Esophagus squamous epithelium (tissue), 4 donors: ENCODE results near the gene KLHL29.

ENCODE experiments used
- POLR2A ChIP-seq, 4 donors: fragments of 450-650 bp; IDR thresholded peaks; one replicate each; pipeline ENCODE4 v1.6.1; 2017; ENCODE audit warnings: antibody characterized with exemption in 4 of 4, mild to moderate bottlenecking in 4 of 4, moderate library complexity in 3 of 4
- TF ChIP-seq, protein P1 (sequence below), 6 experiments: fragments of 450-650 bp in 4 of 6; fragments of 200-600 bp in 2 of 6; sonication (generic) in 2 of 6; IDR thresholded peaks; one replicate each; pipeline ENCODE4 v1.5.1; 2016 to 2019; ENCODE audit warnings: antibody characterized with exemption in 6 of 6, mild to moderate bottlenecking in 4 of 6, moderate library complexity in 4 of 6

DNA sequence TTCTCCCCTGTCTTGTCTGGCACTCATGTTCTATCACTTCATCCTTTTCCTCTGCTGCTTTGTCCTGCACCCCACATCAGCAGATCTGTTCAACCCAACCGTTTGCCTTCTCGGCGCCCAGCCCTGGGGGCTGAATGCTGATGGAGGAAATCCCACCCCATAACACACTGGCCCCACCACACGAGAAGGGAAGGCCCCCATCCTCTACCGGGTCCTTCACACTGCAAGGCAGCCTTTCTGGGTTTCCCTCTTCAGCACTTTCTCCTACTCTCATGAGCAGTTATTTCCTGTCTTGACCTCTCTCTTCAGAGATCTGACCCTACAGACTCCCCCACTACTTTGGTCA lies 314.6 kb downstream of the KLHL29 start:
- TF ChIP-seq, protein P1, sequence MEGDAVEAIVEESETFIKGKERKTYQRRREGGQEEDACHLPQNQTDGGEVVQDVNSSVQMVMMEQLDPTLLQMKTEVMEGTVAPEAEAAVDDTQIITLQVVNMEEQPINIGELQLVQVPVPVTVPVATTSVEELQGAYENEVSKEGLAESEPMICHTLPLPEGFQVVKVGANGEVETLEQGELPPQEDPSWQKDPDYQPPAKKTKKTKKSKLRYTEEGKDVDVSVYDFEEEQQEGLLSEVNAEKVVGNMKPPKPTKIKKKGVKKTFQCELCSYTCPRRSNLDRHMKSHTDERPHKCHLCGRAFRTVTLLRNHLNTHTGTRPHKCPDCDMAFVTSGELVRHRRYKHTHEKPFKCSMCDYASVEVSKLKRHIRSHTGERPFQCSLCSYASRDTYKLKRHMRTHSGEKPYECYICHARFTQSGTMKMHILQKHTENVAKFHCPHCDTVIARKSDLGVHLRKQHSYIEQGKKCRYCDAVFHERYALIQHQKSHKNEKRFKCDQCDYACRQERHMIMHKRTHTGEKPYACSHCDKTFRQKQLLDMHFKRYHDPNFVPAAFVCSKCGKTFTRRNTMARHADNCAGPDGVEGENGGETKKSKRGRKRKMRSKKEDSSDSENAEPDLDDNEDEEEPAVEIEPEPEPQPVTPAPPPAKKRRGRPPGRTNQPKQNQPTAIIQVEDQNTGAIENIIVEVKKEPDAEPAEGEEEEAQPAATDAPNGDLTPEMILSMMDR (IDR thresholded peaks at IDR 0.05) = no peak
- TF ChIP-seq POLR2A (IDR thresholded peaks at IDR 0.05) = no peak
